ENCODE measurements around the gene MYO6.

MYO6 gene

DNA sequence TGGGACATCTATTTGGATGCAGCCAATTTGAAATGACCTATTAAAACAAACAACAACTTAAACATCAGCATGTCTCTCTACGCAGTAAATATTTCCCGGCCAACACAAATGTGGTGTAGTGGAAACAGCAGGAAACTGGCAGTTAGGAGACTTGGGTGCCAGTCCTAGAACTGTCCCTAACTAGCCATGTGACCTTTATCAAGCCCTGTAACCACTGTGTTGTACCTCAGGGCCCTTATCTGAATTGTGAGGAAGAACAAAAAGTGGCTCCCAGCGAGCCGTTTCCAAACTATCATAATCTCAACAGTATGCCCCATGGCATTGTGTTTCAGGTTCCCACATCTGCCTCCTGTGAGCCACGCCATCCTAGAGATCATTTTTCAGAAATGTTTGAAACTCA is 198.9 kb downstream of the MYO6 start:
- no peak overlapping the region for H3K4me3 ChIP-seq (ENCODE audit: low read depth, low read length)
- DNase-seq (ENCODE audit: low read depth): no peak
- no peak for TF ChIP-seq CTCF (conservative IDR thresholded peaks at IDR 0.05; ENCODE audit: low read depth, low read length)

DNA sequence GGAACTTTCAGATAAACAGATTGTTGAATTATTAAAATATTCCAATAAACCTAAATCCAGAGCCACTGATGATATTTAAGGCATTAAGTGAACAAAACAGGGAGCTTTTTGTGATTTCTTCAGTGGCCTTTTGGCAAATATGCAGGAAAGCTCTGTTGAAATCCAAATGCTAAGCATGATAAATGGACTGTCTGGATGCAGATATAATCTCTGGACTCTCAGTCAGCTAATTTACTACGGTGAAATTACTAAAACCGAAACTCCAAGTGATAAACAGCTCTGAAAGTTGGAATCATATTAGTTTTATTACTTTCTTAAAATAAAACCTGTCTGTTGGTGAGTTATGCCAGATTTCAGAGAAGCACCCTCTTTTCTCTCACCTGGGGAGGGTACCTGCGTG is 203.1 kb downstream of the MYO6 start:
- TF ChIP-seq CTCF (conservative IDR thresholded peaks at IDR 0.05; ENCODE audit: low read depth, low read length): no peak
- H3K4me3 ChIP-seq (ENCODE audit: low read depth, low read length): no peak overlapping the region
- no peak for DNase-seq (ENCODE audit: low read depth)

GRCh38 chr6:75963569-75963968 is 214.5 kb downstream of the MYO6 start:
- no peak for DNase-seq (ENCODE audit: low read depth)
- TF ChIP-seq CTCF (conservative IDR thresholded peaks at IDR 0.05; ENCODE audit: low read depth, low read length): no peak

GRCh38 chr6:75968143-75968542 is 219.1 kb downstream of the MYO6 start:
- TF ChIP-seq CTCF (conservative IDR thresholded peaks at IDR 0.05; ENCODE audit: low read depth, low read length): no peak
- no peak for DNase-seq (ENCODE audit: low read depth)

More at GRCh38 chr6:75963569-75963968, 214.5 kb downstream of the MYO6 start:
- H3K4me3 ChIP-seq (ENCODE audit: low read depth, low read length): no peak overlapping the region

More at GRCh38 chr6:75968143-75968542, 219.1 kb downstream of the MYO6 start:
- H3K4me3 ChIP-seq (ENCODE audit: low read depth, low read length): no peak overlapping the region
